ENCODE measurements around the gene GALNT16. TPM values are rescaled to one million over a fixed set of nuclear protein-coding genes. Genes with fewer than 3 reads are reported as not detected.
"Not testable (repeated sequence)": the region's sequence is repeated elsewhere in the genome, so short reads cannot be mapped to it uniquely, and the experiment has no call there.

The GALNT16 gene
- total RNA-seq, 1 experiment from 2014 or later: 3.8 TPM

DNA sequence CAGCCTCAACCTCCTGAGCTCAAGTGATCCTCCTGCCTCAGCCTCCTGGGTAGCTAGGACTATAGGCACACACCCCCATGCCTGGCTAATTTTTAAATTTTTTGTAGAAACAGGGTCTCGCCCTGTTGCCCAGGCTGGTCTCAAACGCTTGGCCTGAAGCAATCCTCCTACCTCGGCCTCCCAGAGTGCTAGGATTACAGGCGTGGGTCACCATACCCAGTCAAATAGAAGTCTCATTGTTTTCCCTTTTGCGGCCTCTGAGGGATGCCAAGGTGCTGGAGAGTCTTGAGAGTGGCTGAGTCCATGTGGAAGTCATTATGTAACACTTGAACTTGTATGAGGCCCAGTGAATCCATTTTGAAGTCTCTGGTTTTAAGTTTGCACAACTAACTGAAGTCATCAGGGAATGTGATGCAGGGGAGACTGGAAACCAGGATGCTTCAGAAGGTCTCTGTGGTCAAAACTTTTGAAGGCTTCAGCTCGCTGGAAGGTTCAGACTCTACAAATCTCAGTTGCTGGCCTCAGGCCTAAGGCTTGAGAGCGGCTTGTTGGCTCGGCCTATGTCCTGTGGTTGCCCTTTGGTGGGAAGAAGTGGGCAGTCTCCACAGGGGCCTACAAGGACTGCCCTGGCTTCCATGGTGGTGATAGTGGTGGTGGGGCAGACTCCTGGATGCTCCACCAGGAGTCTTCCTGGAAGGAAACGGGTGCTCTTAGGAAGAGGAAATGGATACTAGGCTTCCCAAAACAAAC, 29.2 kb downstream of the GALNT16 start:
- Mint-ChIP-seq H3K4me1 (ENCODE audit: low read depth, unreplicated experiment) (peaks cover 11% of the 10 kb centered on the region), H3K36me3 (ENCODE audit: insufficient read depth, unreplicated experiment) (no peaks in the 10 kb centered on the region), H3K27me3 (ENCODE audit: insufficient read depth, unreplicated experiment) (no peaks in the 10 kb centered on the region), H3K27ac (ENCODE audit: unreplicated experiment) (no peak overlapping the region), H3K4me3 (ENCODE audit: unreplicated experiment) (no peak overlapping the region), H3K9me3 (ENCODE audit: unreplicated experiment) (no peaks in the 10 kb centered on the region)
- Histone ChIP-seq H3K4me3 (ENCODE audit: low read depth, low read length) (no peak overlapping the region), H3K27me3 (replicated peaks; ENCODE audit: control insufficient read depth, insufficient read depth, low read length) (no peaks in the 10 kb centered on the region), H3K36me3 (ENCODE audit: control insufficient read depth, insufficient read depth, low read length) (no peaks in the 10 kb centered on the region), H3K4me1 (peaks cover 4% of the 10 kb centered on the region; the same call in 1 of the 2 replicates), H3K9me3 (no peaks in the 10 kb centered on the region)
- TF ChIP-seq, protein P1, sequence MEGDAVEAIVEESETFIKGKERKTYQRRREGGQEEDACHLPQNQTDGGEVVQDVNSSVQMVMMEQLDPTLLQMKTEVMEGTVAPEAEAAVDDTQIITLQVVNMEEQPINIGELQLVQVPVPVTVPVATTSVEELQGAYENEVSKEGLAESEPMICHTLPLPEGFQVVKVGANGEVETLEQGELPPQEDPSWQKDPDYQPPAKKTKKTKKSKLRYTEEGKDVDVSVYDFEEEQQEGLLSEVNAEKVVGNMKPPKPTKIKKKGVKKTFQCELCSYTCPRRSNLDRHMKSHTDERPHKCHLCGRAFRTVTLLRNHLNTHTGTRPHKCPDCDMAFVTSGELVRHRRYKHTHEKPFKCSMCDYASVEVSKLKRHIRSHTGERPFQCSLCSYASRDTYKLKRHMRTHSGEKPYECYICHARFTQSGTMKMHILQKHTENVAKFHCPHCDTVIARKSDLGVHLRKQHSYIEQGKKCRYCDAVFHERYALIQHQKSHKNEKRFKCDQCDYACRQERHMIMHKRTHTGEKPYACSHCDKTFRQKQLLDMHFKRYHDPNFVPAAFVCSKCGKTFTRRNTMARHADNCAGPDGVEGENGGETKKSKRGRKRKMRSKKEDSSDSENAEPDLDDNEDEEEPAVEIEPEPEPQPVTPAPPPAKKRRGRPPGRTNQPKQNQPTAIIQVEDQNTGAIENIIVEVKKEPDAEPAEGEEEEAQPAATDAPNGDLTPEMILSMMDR (IDR thresholded peaks at IDR 0.05; ENCODE audit: insufficient read depth in 1 of 2, low read depth in 1 of 2, low read length in 1 of 2, severe bottlenecking in 1 of 2, unreplicated experiment in 1 of 2): no peak
- BruUV-seq (replicated peaks): no TSS peak
- POLR2A ChIA-PET: no interaction called here
- CTCF ChIA-PET: interaction anchor here (1.6 kb wide), 2 partner anchors 12 to 160 kb away, joined by 3 to 5 read pairs; no protein-coding TSS in a partner anchor
- intact Hi-C loops (cut with micrococcal nuclease; ENCODE audit: unreplicated experiment): no loop called here
- no peak for DNase-seq

DNA sequence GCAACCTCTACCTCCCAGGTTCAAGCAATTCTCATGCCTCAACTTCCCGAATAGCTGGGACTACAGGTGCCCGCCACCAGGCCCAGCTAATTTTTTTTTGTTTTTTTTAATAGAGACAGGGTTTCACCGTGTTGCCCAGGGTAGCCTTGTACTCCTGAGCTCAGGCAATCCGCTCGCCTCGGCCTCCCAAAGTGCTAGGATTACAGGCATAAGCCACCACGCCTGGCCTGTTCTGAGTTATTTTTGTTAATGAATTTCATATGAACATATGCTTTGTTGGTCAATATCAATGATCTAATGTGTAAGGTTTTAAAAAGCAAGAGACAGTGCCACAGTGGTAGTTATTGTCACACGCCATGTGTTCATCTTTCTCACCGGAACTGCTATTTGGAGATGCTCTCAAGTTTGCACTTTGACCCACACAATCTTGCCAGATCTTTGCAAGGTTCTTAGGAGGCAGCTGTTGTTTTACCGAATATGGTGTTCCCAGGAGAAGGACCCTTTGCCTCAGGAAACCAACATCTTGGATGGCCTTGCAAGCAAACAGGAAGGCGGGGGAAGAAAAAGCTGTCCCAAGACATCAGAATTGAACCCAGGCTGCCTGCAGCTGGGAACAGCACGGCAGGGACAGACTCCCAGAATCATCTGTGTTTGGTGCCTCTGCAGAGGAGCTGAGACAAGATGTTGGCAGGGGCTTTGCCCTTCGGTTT, 30.0 kb downstream of the GALNT16 start:
- no peak for DNase-seq
- no peaks in the 10 kb centered on the region for H3K36me3 Mint-ChIP-seq (ENCODE audit: insufficient read depth, unreplicated experiment)
- intact Hi-C loops (cut with micrococcal nuclease; ENCODE audit: unreplicated experiment): no loop called here
- no TSS peak for BruUV-seq (replicated peaks)
- ChIA-PET CTCF (interaction anchor here (1.1 to 1.6 kb wide), 2 partner anchors 28 to 160 kb away, joined by 3 read pairs; no protein-coding TSS in a partner anchor), POLR2A (no interaction called here)
- no peaks in the 10 kb centered on the region for H3K36me3 ChIP-seq (ENCODE audit: control insufficient read depth, insufficient read depth, low read length)
- no peak overlapping the region for H3K27ac Mint-ChIP-seq (ENCODE audit: unreplicated experiment)
- no peak overlapping the region for H3K4me3 Mint-ChIP-seq (ENCODE audit: unreplicated experiment)
- H3K4me1 Mint-ChIP-seq (ENCODE audit: low read depth, unreplicated experiment): peaks cover 11% of the 10 kb centered on the region
- peaks cover 4% of the 10 kb centered on the region; the same call in 1 of the 2 replicates for H3K4me1 ChIP-seq
- no peaks in the 10 kb centered on the region for H3K27me3 ChIP-seq (replicated peaks; ENCODE audit: control insufficient read depth, insufficient read depth, low read length)
- no peaks in the 10 kb centered on the region for H3K9me3 Mint-ChIP-seq (ENCODE audit: unreplicated experiment)
- no peaks in the 10 kb centered on the region for H3K9me3 ChIP-seq
- H3K4me3 ChIP-seq (ENCODE audit: low read depth, low read length): no peak overlapping the region
- TF ChIP-seq, protein P1 (IDR thresholded peaks at IDR 0.05; ENCODE audit: insufficient read depth in 1 of 2, low read depth in 1 of 2, low read length in 1 of 2, severe bottlenecking in 1 of 2, unreplicated experiment in 1 of 2): no peak
- no peaks in the 10 kb centered on the region for H3K27me3 Mint-ChIP-seq (ENCODE audit: insufficient read depth, unreplicated experiment)

DNA sequence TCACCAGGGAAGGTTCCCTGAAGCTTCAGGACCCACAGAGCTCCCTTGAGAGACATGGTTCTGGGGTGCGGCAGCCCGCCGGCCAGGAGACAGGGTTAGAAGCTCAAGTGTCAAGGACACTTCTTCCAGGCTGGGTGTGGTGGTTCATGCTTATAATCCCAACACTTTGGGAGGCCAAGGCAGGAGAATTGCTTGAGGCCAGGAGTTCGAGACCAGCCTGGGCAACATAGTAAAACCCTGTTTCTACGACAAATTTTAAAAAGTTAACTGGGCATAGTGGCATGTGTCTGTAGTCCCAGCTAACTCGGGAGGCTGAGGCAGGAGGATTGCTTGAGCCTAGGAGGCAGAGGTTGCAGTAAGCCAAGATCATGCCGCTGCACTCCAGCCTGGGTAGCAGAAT, 30.9 kb downstream of the GALNT16 start:
- CTCF ChIA-PET; H3K36me3 Mint-ChIP-seq (ENCODE audit: insufficient read depth, unreplicated experiment); H3K27me3 Mint-ChIP-seq (ENCODE audit: insufficient read depth, unreplicated experiment); H3K4me3 Mint-ChIP-seq (ENCODE audit: unreplicated experiment); H3K27me3 ChIP-seq (replicated peaks; ENCODE audit: control insufficient read depth, insufficient read depth, low read length); H3K4me3 ChIP-seq (ENCODE audit: low read depth, low read length); H3K4me1 ChIP-seq; H3K9me3 ChIP-seq; DNase-seq; intact Hi-C loops (cut with micrococcal nuclease; ENCODE audit: unreplicated experiment); BruUV-seq (replicated peaks); H3K36me3 ChIP-seq (ENCODE audit: control insufficient read depth, insufficient read depth, low read length); POLR2A ChIA-PET; H3K27ac Mint-ChIP-seq (ENCODE audit: unreplicated experiment); H3K9me3 Mint-ChIP-seq (ENCODE audit: unreplicated experiment): not testable (repeated sequence)
- peaks cover 11% of the 10 kb centered on the region for H3K4me1 Mint-ChIP-seq (ENCODE audit: low read depth, unreplicated experiment)
